ENCODE results near the gene UBAP1L. TPM values are rescaled to one million over a fixed set of nuclear protein-coding genes. Genes with fewer than 3 reads are reported as not detected.
A peak's percentile ranks its signal among the peaks of the same experiment; 100 is the strongest.
"Not testable (repeated sequence)": the region's sequence is repeated elsewhere in the genome, so short reads cannot be mapped to it uniquely, and the experiment has no call there.

The UBAP1L gene
- total RNA-seq, result 1 to 10 TPM; 3.3 to 4.7 TPM

GRCh38 chr15:65115086-65115485, at the start of gene UBAP1L:
TSS of gene UBAP1L (minus strand) at chr15:65115200. CDS start at chr15:65106215, 8,985 bp downstream.
- CTCF ChIA-PET, result interaction anchor here (1.0 to 1.9 kb wide), 4 partner anchors 12 to 60 kb away, joined by 3 to 7 read pairs (median 4); no protein-coding TSS in a partner anchor
- Mint-ChIP-seq H3K27me3 (no peaks in the 10 kb centered on the region), H3K36me3 (peaks cover 27% of the 10 kb centered on the region), H3K4me3 (no peak within 1 kb of the TSS), H3K27ac (no peak within 1 kb of the TSS), H3K4me1 (peaks cover 6% of the 10 kb centered on the region), H3K9me3 (ENCODE audit: low read depth) (no peaks in the 10 kb centered on the region)
- DNase-seq (no peak), ATAC-seq (no peak)

- DNase-seq, result no peak
- Mint-ChIP-seq H3K4me1 (no peaks in the 10 kb centered on the region), H3K27ac (no peak overlapping the region), H3K27me3 (no peaks in the 10 kb centered on the region), H3K4me3 (no peak overlapping the region), H3K36me3 (peaks cover 13% of the 10 kb centered on the region), H3K9me3 (ENCODE audit: low read depth) (no peaks in the 10 kb centered on the region)
- ATAC-seq, result no peak
- CTCF ChIA-PET, result interaction anchor here (1.2 kb wide), 1 partner anchor 134 kb away, joined by 5 read pairs; no protein-coding TSS in a partner anchor
These were observed 49.1 kb upstream of the UBAP1L start for GRCh38 chr15:65164139-65164538.

GRCh38 chr15:65163041-65163440, 48.0 kb upstream of the UBAP1L start:
- no peak for DNase-seq
- ATAC-seq, result no peak
- Mint-ChIP-seq H3K27ac (no peak overlapping the region), H3K4me1 (no peaks in the 10 kb centered on the region), H3K36me3 (peaks cover 14% of the 10 kb centered on the region), H3K9me3 (ENCODE audit: low read depth) (no peaks in the 10 kb centered on the region), H3K4me3 (no peak overlapping the region), H3K27me3 (no peaks in the 10 kb centered on the region)
- CTCF ChIA-PET, result no interaction called here

GRCh38 chr15:65156692-65157091, 41.7 kb upstream of the UBAP1L start:
- CTCF ChIA-PET, result no interaction called here
- no peaks in the 10 kb centered on the region for H3K4me1 Mint-ChIP-seq
- no peak overlapping the region for H3K4me3 Mint-ChIP-seq
- no peak overlapping the region for H3K27ac Mint-ChIP-seq
- ATAC-seq (no peak), DNase-seq (no peak)
- no peaks in the 10 kb centered on the region for H3K9me3 Mint-ChIP-seq (ENCODE audit: low read depth)
- H3K27me3 Mint-ChIP-seq, result no peaks in the 10 kb centered on the region
- peaks cover 29% of the 10 kb centered on the region for H3K36me3 Mint-ChIP-seq

- H3K27me3 Mint-ChIP-seq, result no peaks in the 10 kb centered on the region
- ATAC-seq, result no peak
- H3K4me1 Mint-ChIP-seq, result no peaks in the 10 kb centered on the region
- DNase-seq, result no peak
- CTCF ChIA-PET, result no interaction called here
- H3K27ac Mint-ChIP-seq, result no peak overlapping the region
- no peaks in the 10 kb centered on the region for H3K9me3 Mint-ChIP-seq (ENCODE audit: low read depth)
- H3K4me3 Mint-ChIP-seq, result no peak overlapping the region
- peaks cover 32% of the 10 kb centered on the region for H3K36me3 Mint-ChIP-seq
These were observed 39.7 kb upstream of the UBAP1L start for GRCh38 chr15:65154720-65155119.

GRCh38 chr15:65147902-65148301, 32.9 kb upstream of the UBAP1L start:
- CTCF ChIA-PET, result interaction anchor here (0.6 to 1.3 kb wide), 3 partner anchors 92 to 415 kb away, joined by 3 read pairs; no protein-coding TSS in a partner anchor
- DNase-seq, result no peak
- no peaks in the 10 kb centered on the region for H3K9me3 Mint-ChIP-seq (ENCODE audit: low read depth)
- H3K4me3 Mint-ChIP-seq, result no peak overlapping the region
- no peak for ATAC-seq
- no peaks in the 10 kb centered on the region for H3K27me3 Mint-ChIP-seq
- H3K36me3 Mint-ChIP-seq, result peaks cover 10% of the 10 kb centered on the region
- H3K4me1 Mint-ChIP-seq, result no peaks in the 10 kb centered on the region
- no peak overlapping the region for H3K27ac Mint-ChIP-seq

GRCh38 chr15:65146438-65146837, 31.4 kb upstream of the UBAP1L start:
- Mint-ChIP-seq H3K4me3 (no peak overlapping the region), H3K4me1 (no peaks in the 10 kb centered on the region), H3K27me3 (no peaks in the 10 kb centered on the region), H3K27ac (no peak overlapping the region), H3K9me3 (ENCODE audit: low read depth) (no peaks in the 10 kb centered on the region), H3K36me3 (peaks cover 5% of the 10 kb centered on the region)
- CTCF ChIA-PET, result no interaction called here
- ATAC-seq, result no peak
- no peak for DNase-seq

- H3K27ac Mint-ChIP-seq; H3K36me3 Mint-ChIP-seq; H3K27me3 Mint-ChIP-seq; H3K4me3 Mint-ChIP-seq; DNase-seq; H3K4me1 Mint-ChIP-seq; ATAC-seq; CTCF ChIA-PET; H3K9me3 Mint-ChIP-seq (ENCODE audit: low read depth): not testable (repeated sequence)
These were observed 23.6 kb upstream of the UBAP1L start for GRCh38 chr15:65138631-65139030.

GRCh38 chr15:65137893-65138292, 22.9 kb upstream of the UBAP1L start:
- H3K27ac Mint-ChIP-seq; H3K36me3 Mint-ChIP-seq; H3K4me1 Mint-ChIP-seq; H3K27me3 Mint-ChIP-seq; ATAC-seq; H3K4me3 Mint-ChIP-seq; H3K9me3 Mint-ChIP-seq (ENCODE audit: low read depth); CTCF ChIA-PET; DNase-seq: not testable (repeated sequence)

- H3K4me3 Mint-ChIP-seq; ATAC-seq; DNase-seq; H3K4me1 Mint-ChIP-seq; H3K27ac Mint-ChIP-seq; CTCF ChIA-PET; H3K27me3 Mint-ChIP-seq; H3K9me3 Mint-ChIP-seq (ENCODE audit: low read depth); H3K36me3 Mint-ChIP-seq: not testable (repeated sequence)
These were observed 22.1 kb upstream of the UBAP1L start for GRCh38 chr15:65137089-65137488.

- peak overlapping the region; percentile 89 for H3K27ac Mint-ChIP-seq
- no peak for DNase-seq
- CTCF ChIA-PET, result interaction anchor here (1.5 kb wide), 1 partner anchor 163 kb away, joined by 5 read pairs; no protein-coding TSS in a partner anchor
- H3K27me3 Mint-ChIP-seq, result no peaks in the 10 kb centered on the region
- ATAC-seq, result no peak
- H3K4me1 Mint-ChIP-seq, result peaks cover 23% of the 10 kb centered on the region
- H3K36me3 Mint-ChIP-seq, result peaks cover 12% of the 10 kb centered on the region
- H3K9me3 Mint-ChIP-seq (ENCODE audit: low read depth), result peaks cover 3% of the 10 kb centered on the region
- peak overlapping the region; percentile 87 for H3K4me3 Mint-ChIP-seq
These were observed 19.5 kb upstream of the UBAP1L start for GRCh38 chr15:65134538-65134937.

- ATAC-seq, result peak; percentile 96
- Mint-ChIP-seq H3K36me3 (peaks cover 18% of the 10 kb centered on the region), H3K27ac (peak within 1 kb of the TSS; percentile 89), H3K27me3 (no peaks in the 10 kb centered on the region), H3K9me3 (ENCODE audit: low read depth) (peaks cover 3% of the 10 kb centered on the region), H3K4me3 (peak within 1 kb of the TSS; percentile 87), H3K4me1 (peaks cover 27% of the 10 kb centered on the region)
- peak; percentile 92 for DNase-seq
- CTCF ChIA-PET, result interaction anchor here (0.6 to 1.5 kb wide), 3 partner anchors 26 to 164 kb away, joined by 3 to 5 read pairs (median 3); no protein-coding TSS in a partner anchor
These were observed 18.7 kb upstream of the UBAP1L start, which contains the start of gene PDCD7 for GRCh38 chr15:65133548-65134200. TSS of gene PDCD7 (minus strand) at chr15:65133808. CDS start at chr15:65133781, 27 bp downstream.

GRCh38 chr15:65132878-65133547, 18.0 kb upstream of the UBAP1L start:
- H3K4me3 Mint-ChIP-seq, result peak overlapping the region; percentile 87
- DNase-seq, result peak; percentile 44
- peaks cover 29% of the 10 kb centered on the region for H3K4me1 Mint-ChIP-seq
- peak; percentile 51 for ATAC-seq
- peaks cover 3% of the 10 kb centered on the region for H3K9me3 Mint-ChIP-seq (ENCODE audit: low read depth)
- CTCF ChIA-PET, result interaction anchor here (1.0 to 1.5 kb wide), 2 partner anchors 98 to 165 kb away, joined by 3 to 5 read pairs; no protein-coding TSS in a partner anchor
- H3K36me3 Mint-ChIP-seq, result peaks cover 21% of the 10 kb centered on the region
- H3K27me3 Mint-ChIP-seq, result no peaks in the 10 kb centered on the region
- peak overlapping the region; percentile 83 for H3K27ac Mint-ChIP-seq

- Mint-ChIP-seq H3K4me1 (peaks cover 31% of the 10 kb centered on the region), H3K4me3 (no peak overlapping the region), H3K36me3 (peaks cover 31% of the 10 kb centered on the region), H3K27ac (no peak overlapping the region), H3K27me3 (no peaks in the 10 kb centered on the region), H3K9me3 (ENCODE audit: low read depth) (no peaks in the 10 kb centered on the region)
- DNase-seq (no peak), ATAC-seq (no peak)
- CTCF ChIA-PET, result no interaction called here
These were observed 15.9 kb upstream of the UBAP1L start for GRCh38 chr15:65130941-65131340.

Measured in activated CD8-positive, alpha-beta memory T cell treated with anti-CD3 and anti-CD28 coated beads, Interleukin-2, amount 10 ng/mL, durations not matched to agents 7 days and 5 days (primary cell).